Astrocyte of the cerebellum (primary cell): Measurements from ENCODE around the gene OCSTAMP.

Experiments
- DNase-seq: peaks from one replicate; pipeline ENCODE4 v3.0.0-alpha.2; 2011; ENCODE audit warnings: low read depth
- H3K4me3 ChIP-seq: 2 replicates; pipeline ENCODE4 v1.5.1; 2011; ENCODE audit warnings: mild to moderate bottlenecking, low read depth, low read length, moderate library complexity
- CTCF ChIP-seq: IDR thresholded peaks from 2 replicates; pipeline ENCODE4 v1.5.1; 2012; ENCODE audit warnings: low read length, low read depth, moderate library complexity, mild to moderate bottlenecking; ENCODE audit errors: missing control alignments
- in situ Hi-C: cut with HindIII; loops from 2 replicates; pipeline ENCODE4 v1.10.0; 2017; ENCODE audit warnings: low sequenced_read_pairs

OCSTAMP gene

DNA sequence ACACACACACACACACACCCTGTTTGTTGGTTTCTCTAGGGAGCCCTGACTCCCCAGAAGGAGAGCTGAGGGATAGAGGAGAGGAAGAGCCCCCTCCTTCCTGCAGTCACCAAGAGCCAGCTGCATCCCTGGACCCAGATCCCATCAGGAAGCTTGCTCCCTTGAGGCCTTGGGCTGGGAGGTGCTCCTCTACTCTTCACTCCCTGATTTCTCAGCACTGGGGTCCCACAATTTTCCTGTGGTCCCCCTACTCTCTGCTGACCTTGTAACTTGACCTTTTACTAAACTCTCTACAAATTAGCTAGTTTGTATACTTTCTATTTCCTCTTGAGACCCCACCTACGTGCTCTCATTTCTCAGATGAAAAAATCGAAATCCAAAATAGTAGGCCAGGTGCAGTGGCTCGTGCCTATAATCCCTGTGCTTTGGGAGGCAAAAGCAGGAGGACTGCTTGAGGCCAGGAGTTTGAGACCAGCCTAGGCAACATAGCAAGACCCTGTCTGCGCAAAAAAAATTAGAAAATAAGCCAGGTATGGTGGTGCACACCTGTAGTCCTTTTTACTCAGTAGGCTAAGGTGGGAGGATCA is 5.0 kb upstream of the OCSTAMP start:
- TF ChIP-seq CTCF: no peak
- DNase-seq: no peak
- H3K4me3 ChIP-seq: no peak overlapping the region
- in situ Hi-C loops: no loop called here

DNA sequence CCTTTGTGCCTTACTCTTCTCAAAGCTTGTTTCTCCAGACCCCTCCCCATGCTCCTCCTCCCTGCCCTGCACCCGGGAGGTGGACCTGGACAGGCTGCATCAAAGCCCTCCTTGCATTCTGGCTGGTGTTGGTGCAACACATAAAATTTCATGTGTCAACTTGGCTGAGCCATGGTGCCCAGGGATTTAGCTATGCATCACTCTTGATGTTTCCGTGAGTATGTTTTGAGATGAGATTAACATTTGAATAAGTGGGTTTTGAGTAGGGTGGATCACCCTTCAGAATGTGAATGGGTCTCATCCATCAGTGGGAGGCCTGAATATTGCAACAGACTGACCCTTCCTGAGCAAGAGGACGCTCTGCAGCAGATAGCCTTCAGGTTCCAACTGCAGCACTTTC is 4.4 kb upstream of the OCSTAMP start:
- DNase-seq: no peak
- in situ Hi-C loops: no loop called here
- TF ChIP-seq CTCF: no peak
- no peak overlapping the region for H3K4me3 ChIP-seq

GRCh38 chr20:46553926-46554325 is 3.5 kb upstream of the OCSTAMP start:
- DNase-seq: no peak
- TF ChIP-seq CTCF: no peak
- in situ Hi-C loops: no loop called here
- H3K4me3 ChIP-seq: no peak overlapping the region

- no peak for DNase-seq
- TF ChIP-seq CTCF: no peak
- no peak overlapping the region for H3K4me3 ChIP-seq
- in situ Hi-C loops: no loop called here
Observed at GRCh38 chr20:46552460-46553420, 2.3 kb upstream of the OCSTAMP start.

DNA sequence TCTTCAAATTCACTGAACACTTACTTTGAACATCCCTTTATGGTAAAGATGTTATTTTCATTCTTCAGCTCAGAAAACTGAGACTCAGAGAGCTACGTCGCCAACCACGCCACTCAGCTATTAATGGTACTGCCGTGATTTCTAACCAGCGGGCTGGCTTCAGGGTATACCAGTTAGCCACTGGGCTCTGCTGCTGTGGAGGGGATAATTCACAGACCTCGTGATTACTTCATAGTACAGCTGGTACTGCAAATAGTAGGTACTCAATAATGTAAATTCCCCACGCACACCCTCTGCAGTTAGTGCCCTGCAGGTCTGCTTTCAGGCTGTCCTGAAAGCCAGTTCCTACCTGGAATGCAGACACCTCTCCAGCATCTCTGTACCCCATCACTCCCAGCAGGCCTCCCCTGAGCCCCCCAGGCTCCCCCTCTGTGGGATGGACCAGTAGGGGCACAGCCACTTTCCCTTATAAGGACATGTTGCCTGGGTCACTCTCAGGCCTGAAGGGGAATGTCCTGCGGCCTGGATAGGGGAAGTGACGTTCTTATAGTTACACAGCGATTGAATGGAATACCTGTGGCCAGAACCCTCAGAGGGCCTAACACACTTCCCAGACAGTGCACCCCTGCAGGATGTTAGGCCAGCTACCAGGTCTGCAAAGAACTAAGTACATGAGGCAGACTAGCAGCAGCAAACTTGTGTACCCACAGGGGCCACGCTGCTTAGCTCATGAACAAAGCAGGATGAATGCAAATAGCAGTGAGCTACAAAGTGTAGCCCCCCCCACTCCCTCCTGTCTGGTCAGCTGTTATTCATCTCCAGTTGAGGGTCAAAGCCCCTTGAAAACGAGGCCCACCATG is 1.3 kb upstream of the OCSTAMP start:
- H3K4me3 ChIP-seq: no peak overlapping the region
- no peak for DNase-seq
- in situ Hi-C loops: no loop called here
- no peak for TF ChIP-seq CTCF

DNA sequence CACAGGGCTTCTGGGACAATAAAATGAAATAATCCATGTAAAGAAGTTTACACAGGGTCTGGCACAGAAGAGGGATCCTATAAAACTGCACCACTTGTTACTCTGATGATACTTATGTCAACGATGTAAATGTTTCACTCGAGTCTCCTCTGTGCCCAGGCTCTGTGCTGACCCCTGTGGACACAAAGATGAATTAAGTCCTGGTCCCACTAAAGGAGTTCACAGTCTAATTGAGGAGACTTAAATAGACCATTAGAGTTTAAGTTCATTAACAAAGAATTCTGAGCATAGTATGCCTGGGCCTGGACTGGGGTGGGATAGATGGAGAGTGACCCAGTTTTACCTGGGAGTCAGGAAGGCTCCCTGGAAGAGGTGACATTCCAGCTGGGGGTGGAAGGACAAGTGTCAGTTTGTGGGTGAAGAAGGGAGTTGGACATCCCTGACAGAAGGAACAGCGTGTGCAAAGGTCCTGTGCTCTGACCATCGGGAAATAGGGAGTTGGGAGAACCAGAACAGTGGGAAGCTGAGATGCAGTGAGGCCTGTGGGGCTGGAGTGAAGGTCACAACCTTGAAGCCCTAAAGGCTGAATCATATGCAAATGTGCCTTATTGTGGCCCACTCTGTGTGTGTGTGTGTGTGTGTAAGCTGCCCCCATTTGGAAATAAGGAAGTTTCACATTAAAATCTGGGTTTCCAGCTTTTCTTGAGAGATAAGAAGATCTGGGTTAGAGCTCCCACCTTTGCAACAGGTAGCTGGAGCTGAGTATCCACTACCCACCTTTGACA is 1.1 kb downstream of the OCSTAMP start:
- no peak for DNase-seq
- in situ Hi-C loops: no loop called here
- H3K4me3 ChIP-seq: no peak overlapping the region
- TF ChIP-seq CTCF: no peak
